Activated naive CD4-positive, alpha-beta T cell treated with anti-CD3 and anti-CD28 coated beads for 36 hours (primary cell): ENCODE measurements around the gene ACSS3. TPM values are rescaled to one million over a fixed set of nuclear protein-coding genes. Genes with fewer than 3 reads are reported as not detected.
"Not testable (repeated sequence)": the region's sequence is repeated elsewhere in the genome, so short reads cannot be mapped to it uniquely, and the experiment has no call there.

ENCODE experiments used
- CTCF ChIA-PET: fragments of 350-600 bp; sonication (Branson Sonifier 250); formaldehyde crosslinking; loops from one replicate; lab custom pipeline; 2021; ENCODE audit warnings: antibody characterized with exemption; lab: Charles Lee
- DNase-seq: peaks from one replicate; pipeline ENCODE4 v3.0.0-alpha.2; 2020
- H3K27ac Mint-ChIP-seq: one replicate; pipeline ENCODE4 v1.8.0; 2021; ENCODE audit warnings: mild to moderate bottlenecking, mixed read lengths
- H3K27me3 Mint-ChIP-seq: one replicate; pipeline ENCODE4 v1.8.0; 2021; ENCODE audit warnings: low read depth, mixed read lengths
- H3K36me3 Mint-ChIP-seq: one replicate; pipeline ENCODE4 v1.8.0; 2021; ENCODE audit warnings: low read depth, mixed read lengths
- H3K4me1 Mint-ChIP-seq: one replicate; pipeline ENCODE4 v1.8.0; 2021; ENCODE audit warnings: low read depth, mixed read lengths
- H3K4me3 Mint-ChIP-seq: one replicate; pipeline ENCODE4 v1.8.0; 2021; ENCODE audit warnings: mild to moderate bottlenecking, moderate library complexity, mixed read lengths
- H3K9me3 Mint-ChIP-seq: one replicate; pipeline ENCODE4 v1.8.0; 2021; ENCODE audit warnings: mixed read lengths
- intact Hi-C: fragments of 100-400 bp; cut with micrococcal nuclease; formaldehyde crosslinking; loops from one replicate; pipeline ENCODE4 v1.15.1; 2023
- total RNA-seq, 2 experiments: library from RNA; stranded (reverse); gene quantifications; one replicate each; pipeline ENCODE4 v1.2.3, GENCODE V29; 2021

ACSS3 gene
- total RNA-seq, 2 experiments from 2014 or later = not detected

- H3K4me3 Mint-ChIP-seq = no peak overlapping the region
- no peaks in the 10 kb centered on the region for H3K36me3 Mint-ChIP-seq
- no peaks in the 10 kb centered on the region for H3K4me1 Mint-ChIP-seq
- no peak for DNase-seq
- no peaks in the 10 kb centered on the region for H3K27me3 Mint-ChIP-seq
- intact Hi-C loops = no loop called here
- peaks cover 8% of the 10 kb centered on the region for H3K9me3 Mint-ChIP-seq
- CTCF ChIA-PET = no interaction called here
- no peak overlapping the region for H3K27ac Mint-ChIP-seq
Observed at GRCh38 chr12:81114226-81114625, 36.3 kb downstream of the ACSS3 start.

GRCh38 chr12:81119069-81119468, 41.2 kb downstream of the ACSS3 start:
- H3K4me3 Mint-ChIP-seq, H3K27me3 Mint-ChIP-seq, H3K4me1 Mint-ChIP-seq, intact Hi-C loops, H3K27ac Mint-ChIP-seq, H3K36me3 Mint-ChIP-seq, CTCF ChIA-PET, DNase-seq: not testable (repeated sequence)
- H3K9me3 Mint-ChIP-seq = peaks cover 12% of the 10 kb centered on the region

GRCh38 chr12:81120961-81121360, 43.1 kb downstream of the ACSS3 start:
- intact Hi-C loops = no loop called here
- DNase-seq = no peak
- CTCF ChIA-PET = no interaction called here
- H3K27me3 Mint-ChIP-seq = no peaks in the 10 kb centered on the region
- H3K27ac Mint-ChIP-seq = no peak overlapping the region
- no peaks in the 10 kb centered on the region for H3K4me1 Mint-ChIP-seq
- H3K36me3 Mint-ChIP-seq = no peaks in the 10 kb centered on the region
- H3K9me3 Mint-ChIP-seq = peaks cover 17% of the 10 kb centered on the region
- H3K4me3 Mint-ChIP-seq = no peak overlapping the region

GRCh38 chr12:81123611-81124010, 45.7 kb downstream of the ACSS3 start:
- Mint-ChIP-seq H3K27me3 (no peaks in the 10 kb centered on the region), H3K27ac (no peak overlapping the region), H3K9me3 (peaks cover 14% of the 10 kb centered on the region), H3K36me3 (no peaks in the 10 kb centered on the region), H3K4me3 (no peak overlapping the region), H3K4me1 (no peaks in the 10 kb centered on the region)
- intact Hi-C loops = no loop called here
- no peak for DNase-seq
- CTCF ChIA-PET = no interaction called here

GRCh38 chr12:81125691-81126090, 47.8 kb downstream of the ACSS3 start:
- Mint-ChIP-seq H3K4me3 (no peak overlapping the region), H3K36me3 (no peaks in the 10 kb centered on the region), H3K27me3 (no peaks in the 10 kb centered on the region), H3K9me3 (peaks cover 10% of the 10 kb centered on the region), H3K4me1 (no peaks in the 10 kb centered on the region), H3K27ac (no peak overlapping the region)
- DNase-seq = no peak
- CTCF ChIA-PET = no interaction called here
- intact Hi-C loops = no loop called here

GRCh38 chr12:81128930-81129554, 51.2 kb downstream of the ACSS3 start:
- Mint-ChIP-seq H3K4me1 (no peaks in the 10 kb centered on the region), H3K4me3 (no peak overlapping the region), H3K27me3 (no peaks in the 10 kb centered on the region), H3K27ac (no peak overlapping the region), H3K36me3 (no peaks in the 10 kb centered on the region), H3K9me3 (peaks cover 6% of the 10 kb centered on the region)
- intact Hi-C loops = loop anchor here (2.0 kb wide), 1 partner anchor 716 kb away; no protein-coding TSS in a partner anchor
- DNase-seq = no peak
- CTCF ChIA-PET = no interaction called here

GRCh38 chr12:81136519-81136918, 58.6 kb downstream of the ACSS3 start:
- H3K4me3 Mint-ChIP-seq = no peak overlapping the region
- CTCF ChIA-PET = no interaction called here
- peaks cover 2% of the 10 kb centered on the region for H3K9me3 Mint-ChIP-seq
- H3K4me1 Mint-ChIP-seq = no peaks in the 10 kb centered on the region
- intact Hi-C loops = no loop called here
- no peak for DNase-seq
- no peaks in the 10 kb centered on the region for H3K27me3 Mint-ChIP-seq
- H3K27ac Mint-ChIP-seq = no peak overlapping the region
- no peaks in the 10 kb centered on the region for H3K36me3 Mint-ChIP-seq

GRCh38 chr12:81137801-81138200, 59.9 kb downstream of the ACSS3 start:
- Mint-ChIP-seq H3K9me3 (peaks cover 2% of the 10 kb centered on the region), H3K36me3 (no peaks in the 10 kb centered on the region), H3K4me1 (no peaks in the 10 kb centered on the region), H3K27ac (no peak overlapping the region), H3K4me3 (no peak overlapping the region), H3K27me3 (no peaks in the 10 kb centered on the region)
- CTCF ChIA-PET = interaction anchor here (0.9 kb wide), 1 partner anchor 10 kb away, joined by 3 read pairs; no protein-coding TSS in a partner anchor
- intact Hi-C loops = no loop called here
- DNase-seq = no peak

GRCh38 chr12:81141217-81141616, 63.3 kb downstream of the ACSS3 start:
- H3K27ac Mint-ChIP-seq = no peak overlapping the region
- no peak overlapping the region for H3K4me3 Mint-ChIP-seq
- peaks cover 2% of the 10 kb centered on the region for H3K9me3 Mint-ChIP-seq
- H3K36me3 Mint-ChIP-seq = no peaks in the 10 kb centered on the region
- H3K27me3 Mint-ChIP-seq = no peaks in the 10 kb centered on the region
- DNase-seq = no peak
- intact Hi-C loops = no loop called here
- no peaks in the 10 kb centered on the region for H3K4me1 Mint-ChIP-seq
- CTCF ChIA-PET = no interaction called here

- DNase-seq = no peak
- no peak overlapping the region for H3K4me3 Mint-ChIP-seq
- H3K27me3 Mint-ChIP-seq = no peaks in the 10 kb centered on the region
- H3K36me3 Mint-ChIP-seq = no peaks in the 10 kb centered on the region
- no peaks in the 10 kb centered on the region for H3K4me1 Mint-ChIP-seq
- no peaks in the 10 kb centered on the region for H3K9me3 Mint-ChIP-seq
- CTCF ChIA-PET = no interaction called here
- intact Hi-C loops = no loop called here
- no peak overlapping the region for H3K27ac Mint-ChIP-seq
Observed at GRCh38 chr12:81143057-81143456, 65.2 kb downstream of the ACSS3 start.

- Mint-ChIP-seq H3K4me3 (no peak overlapping the region), H3K9me3 (no peaks in the 10 kb centered on the region)
Observed at GRCh38 chr12:81146228-81147225, 68.6 kb downstream of the ACSS3 start.

GRCh38 chr12:81147292-81147919, 69.5 kb downstream of the ACSS3 start:
- H3K4me3 Mint-ChIP-seq = no peak overlapping the region
- intact Hi-C loops = no loop called here
- no peak overlapping the region for H3K27ac Mint-ChIP-seq
- no peaks in the 10 kb centered on the region for H3K27me3 Mint-ChIP-seq
- H3K9me3 Mint-ChIP-seq = no peaks in the 10 kb centered on the region
- no peaks in the 10 kb centered on the region for H3K4me1 Mint-ChIP-seq
- H3K36me3 Mint-ChIP-seq = no peaks in the 10 kb centered on the region
- CTCF ChIA-PET = no interaction called here
- no peak for DNase-seq

More at GRCh38 chr12:81146228-81147225, 68.6 kb downstream of the ACSS3 start:
- no peaks in the 10 kb centered on the region for H3K27me3 Mint-ChIP-seq
- H3K36me3 Mint-ChIP-seq = no peaks in the 10 kb centered on the region
- no peak for DNase-seq
- no peak overlapping the region for H3K27ac Mint-ChIP-seq
- H3K4me1 Mint-ChIP-seq = no peaks in the 10 kb centered on the region
- CTCF ChIA-PET = no interaction called here
- intact Hi-C loops = no loop called here
